MM.1S (cell line): ENCODE results near the gene PPIF.

ENCODE experiments used
- EZH2 ChIP-seq: fragments of 300-600 bp; sonication (generic); optimal IDR thresholded peaks from 2 replicates; pipeline ENCODE3; 2017; ENCODE audit warnings: low read depth, mild to moderate bottlenecking, antibody characterized with exemption, low read length, mixed read lengths
- TF ChIP-seq, protein P1 (sequence below): fragments of 300-600 bp; sonication (generic); IDR thresholded peaks from 2 replicates; pipeline ENCODE4 v1.5.1; 2016; ENCODE audit warnings: antibody characterized with exemption, low read length, mixed read lengths

DNA sequence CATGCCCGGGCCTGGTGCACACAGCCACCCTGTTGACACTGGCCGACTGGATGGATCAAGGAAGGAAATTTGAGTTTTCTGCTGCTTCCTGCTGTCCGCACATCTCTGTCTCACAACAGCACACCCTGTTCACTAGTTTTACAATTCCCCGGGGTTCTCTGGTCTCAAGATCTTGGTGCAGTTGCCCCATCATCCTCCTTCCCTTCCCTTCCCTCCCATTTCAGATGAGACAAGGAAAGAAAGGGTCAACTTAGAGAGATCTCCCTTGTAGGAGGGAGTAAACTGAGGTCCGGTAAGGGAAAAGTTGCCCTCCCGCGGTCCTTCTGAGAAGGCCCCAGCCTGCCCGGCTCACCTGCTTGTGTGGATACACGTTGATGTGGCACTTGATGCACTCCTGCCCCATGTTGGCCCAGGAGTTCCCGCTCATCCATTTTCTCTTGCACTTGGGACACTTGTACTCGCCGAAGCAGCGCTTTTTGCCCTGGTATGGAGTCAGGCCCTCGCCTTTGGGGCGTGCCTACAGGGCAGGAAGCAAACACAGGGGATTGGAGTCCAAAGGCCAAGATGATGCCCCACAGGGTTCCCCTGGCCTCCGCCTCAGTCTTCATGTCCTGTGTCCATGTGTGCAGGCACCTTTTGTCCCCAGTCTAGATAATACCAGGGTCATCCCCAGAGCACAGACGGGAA, 46.8 kb downstream of the PPIF start:
- TF ChIP-seq, protein P1, sequence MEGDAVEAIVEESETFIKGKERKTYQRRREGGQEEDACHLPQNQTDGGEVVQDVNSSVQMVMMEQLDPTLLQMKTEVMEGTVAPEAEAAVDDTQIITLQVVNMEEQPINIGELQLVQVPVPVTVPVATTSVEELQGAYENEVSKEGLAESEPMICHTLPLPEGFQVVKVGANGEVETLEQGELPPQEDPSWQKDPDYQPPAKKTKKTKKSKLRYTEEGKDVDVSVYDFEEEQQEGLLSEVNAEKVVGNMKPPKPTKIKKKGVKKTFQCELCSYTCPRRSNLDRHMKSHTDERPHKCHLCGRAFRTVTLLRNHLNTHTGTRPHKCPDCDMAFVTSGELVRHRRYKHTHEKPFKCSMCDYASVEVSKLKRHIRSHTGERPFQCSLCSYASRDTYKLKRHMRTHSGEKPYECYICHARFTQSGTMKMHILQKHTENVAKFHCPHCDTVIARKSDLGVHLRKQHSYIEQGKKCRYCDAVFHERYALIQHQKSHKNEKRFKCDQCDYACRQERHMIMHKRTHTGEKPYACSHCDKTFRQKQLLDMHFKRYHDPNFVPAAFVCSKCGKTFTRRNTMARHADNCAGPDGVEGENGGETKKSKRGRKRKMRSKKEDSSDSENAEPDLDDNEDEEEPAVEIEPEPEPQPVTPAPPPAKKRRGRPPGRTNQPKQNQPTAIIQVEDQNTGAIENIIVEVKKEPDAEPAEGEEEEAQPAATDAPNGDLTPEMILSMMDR: no peak
- TF ChIP-seq EZH2: no peak
